C4-2B (cell line): ENCODE measurements around the gene KCNJ4.
"Not testable (repeated sequence)": the region's sequence is repeated elsewhere in the genome, so short reads cannot be mapped to it uniquely, and the experiment has no call there.

Experiments used
- CTCF ChIP-seq: fragments of 450-650 bp; conservative IDR thresholded peaks from 2 replicates; pipeline ENCODE4 v1.5.1; 2017; ENCODE audit warnings: mild to moderate bottlenecking
- ZFX ChIP-seq: fragments of 450-650 bp; IDR thresholded peaks from 2 replicates; pipeline ENCODE4 v1.6.1; 2017

- not testable (repeated sequence) for TF ChIP-seq CTCF, ZFX
Measured at GRCh38 chr22:38386918-38387317, 68.1 kb downstream of the KCNJ4 start.
